ENCODE results near the gene NGF.

The NGF gene

DNA sequence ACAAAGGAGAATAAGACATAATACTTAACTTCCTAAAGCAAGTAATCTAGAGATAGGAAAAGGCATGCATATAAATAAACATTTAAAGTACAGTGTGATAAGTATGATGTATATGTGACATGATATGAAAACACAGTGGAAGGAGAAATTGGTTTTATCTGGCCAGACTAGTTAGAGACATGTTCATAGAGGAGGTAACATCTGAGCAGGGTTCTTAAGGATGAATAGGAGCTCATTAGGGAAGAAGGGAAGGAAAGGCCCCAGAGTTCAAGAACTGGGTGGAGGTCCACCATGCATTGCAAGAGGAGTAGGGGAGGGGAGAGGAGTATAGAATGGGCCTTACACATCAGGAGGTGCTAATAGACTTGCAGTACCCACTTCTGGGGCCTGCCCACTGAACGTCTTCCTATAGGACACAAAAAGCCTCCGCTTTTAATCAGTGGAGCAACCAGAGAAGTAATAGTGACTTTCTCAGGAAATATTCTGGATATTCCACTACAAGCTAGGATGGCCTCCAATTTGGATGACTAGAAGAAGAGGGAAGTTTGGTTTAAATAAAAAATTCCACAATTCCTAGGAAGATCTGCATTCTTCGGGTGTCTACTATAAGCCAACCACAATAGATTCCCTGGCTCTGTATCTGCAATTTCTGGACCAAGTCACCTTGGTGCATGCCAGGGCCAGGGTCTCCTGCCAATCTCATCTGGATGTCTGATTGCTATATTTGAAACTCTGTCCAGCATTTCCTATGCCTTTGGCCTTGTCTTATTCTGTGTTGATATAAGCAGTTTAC lies 41.9 kb downstream of the NGF start:
- Mint-ChIP-seq H3K27me3 (peaks cover 14 to 26% of the 10 kb centered on the region in 2 donors), H3K9me3 (no peaks in the 10 kb centered on the region), H3K4me3 (no peak overlapping the region), H3K4me1 (ENCODE audit: low read depth in 2 of 2) (no peaks in the 10 kb centered on the region), H3K36me3 (ENCODE audit: insufficient read depth) (peaks cover 3% of the 10 kb centered on the region), H3K27ac (no peak overlapping the region)
- ATAC-seq (replicated peaks) (no peak), DNase-seq (no peak)

DNA sequence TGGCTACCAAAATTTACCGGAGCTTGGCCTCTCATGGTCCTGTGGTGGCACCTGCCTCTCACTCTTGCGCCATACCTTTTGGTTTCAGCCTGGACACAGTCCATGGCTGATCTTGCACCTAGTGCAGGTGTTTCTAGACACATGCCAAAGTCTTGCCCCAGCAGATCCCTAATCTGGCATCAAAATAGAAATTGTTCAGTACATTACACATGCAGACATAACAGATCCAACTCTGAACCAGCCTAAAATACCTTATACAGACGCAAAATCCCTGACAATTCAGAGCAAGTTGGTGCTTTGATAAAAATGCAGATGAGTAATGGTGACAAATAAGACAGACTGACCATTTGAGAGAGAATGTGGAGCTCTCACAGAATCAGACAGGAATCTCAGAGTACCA lies 44.1 kb downstream of the NGF start:
- DNase-seq = no peak
- Mint-ChIP-seq H3K27me3 (peaks cover 14 to 38% of the 10 kb centered on the region in 2 donors), H3K36me3 (ENCODE audit: insufficient read depth) (peaks cover 3% of the 10 kb centered on the region), H3K4me1 (ENCODE audit: low read depth in 2 of 2) (no peaks in the 10 kb centered on the region), H3K9me3 (no peaks in the 10 kb centered on the region), H3K27ac (no peak overlapping the region), H3K4me3 (no peak overlapping the region)
- ATAC-seq (replicated peaks) = no peak

DNA sequence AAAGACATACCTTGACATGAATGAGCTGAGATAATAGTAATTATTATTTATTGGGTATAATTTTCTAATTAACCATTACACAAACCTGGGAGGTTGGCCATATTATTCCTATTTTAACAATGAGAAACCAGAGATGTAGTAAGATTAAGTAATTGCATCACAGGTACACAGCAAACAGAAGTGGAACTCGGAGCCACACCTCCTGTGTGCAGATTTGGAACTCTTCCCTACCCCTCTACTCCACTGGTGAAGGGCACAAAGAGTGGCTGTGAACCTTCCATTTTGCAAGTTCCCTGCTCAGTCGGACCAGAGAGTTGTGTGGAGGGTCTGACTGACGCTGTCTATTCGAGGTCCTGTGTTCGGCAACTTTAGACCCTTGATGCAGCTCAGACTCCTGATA lies 45.0 kb downstream of the NGF start:
- DNase-seq (no peak), ATAC-seq (replicated peaks) (no peak)
- Mint-ChIP-seq H3K27me3 (peaks cover 14 to 35% of the 10 kb centered on the region in 2 donors), H3K27ac (no peak overlapping the region), H3K36me3 (ENCODE audit: insufficient read depth) (peaks cover 3% of the 10 kb centered on the region), H3K4me3 (no peak overlapping the region), H3K9me3 (no peaks in the 10 kb centered on the region), H3K4me1 (ENCODE audit: low read depth in 2 of 2) (no peaks in the 10 kb centered on the region)

DNA sequence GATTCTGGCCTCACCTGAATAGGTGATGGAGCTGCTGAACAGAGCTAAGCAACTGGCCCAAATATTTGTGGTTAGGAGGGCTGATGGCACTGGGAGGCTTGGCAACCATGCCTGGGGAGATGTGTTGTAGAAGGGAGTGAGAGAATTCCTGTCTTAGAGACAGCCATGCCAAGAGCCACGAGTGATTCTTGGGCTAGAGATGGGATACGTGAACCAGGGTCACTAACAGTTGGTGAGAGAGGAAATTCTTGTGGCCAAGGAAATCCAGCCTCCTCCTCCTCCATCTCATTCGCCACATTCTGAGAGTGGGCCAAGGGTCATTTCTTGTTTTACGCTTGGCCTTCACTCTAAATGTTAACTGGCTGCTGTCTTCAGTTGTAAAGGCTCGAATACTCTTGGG lies 46.3 kb downstream of the NGF start:
- Mint-ChIP-seq H3K4me3 (no peak overlapping the region), H3K4me1 (ENCODE audit: low read depth in 2 of 2) (no peaks in the 10 kb centered on the region), H3K27ac (no peak overlapping the region), H3K9me3 (no peaks in the 10 kb centered on the region), H3K36me3 (ENCODE audit: insufficient read depth) (no peaks in the 10 kb centered on the region), H3K27me3 (peaks cover 14 to 25% of the 10 kb centered on the region in 2 donors)
- DNase-seq (no peak), ATAC-seq (replicated peaks) (no peak)

DNA sequence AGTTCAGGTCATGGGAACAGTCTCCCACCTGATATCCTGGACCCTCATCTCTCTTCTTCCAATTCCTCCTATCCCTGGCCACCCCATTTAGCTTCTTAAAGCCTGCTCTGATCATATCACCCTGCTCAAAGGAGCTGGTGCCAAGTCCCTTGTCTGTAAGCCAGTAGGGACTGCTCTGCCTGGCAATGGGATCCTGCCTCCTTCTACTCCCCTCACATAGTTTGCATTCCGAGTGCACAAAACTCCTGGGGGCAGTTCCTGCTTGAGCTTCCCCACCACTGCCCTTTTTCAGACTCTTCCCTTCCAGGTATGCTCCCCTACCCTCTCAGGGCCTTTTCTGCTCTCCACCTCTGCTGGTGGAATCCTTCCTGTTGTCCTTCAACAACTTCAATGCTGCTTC lies 48.1 kb downstream of the NGF start:
- ATAC-seq (replicated peaks) = no peak
- no peak for DNase-seq
- H3K27me3 Mint-ChIP-seq = peaks cover 14 to 20% of the 10 kb centered on the region in 2 donors
- H3K9me3 Mint-ChIP-seq = no peaks in the 10 kb centered on the region
- no peaks in the 10 kb centered on the region for H3K36me3 Mint-ChIP-seq (ENCODE audit: insufficient read depth)
- H3K4me1 Mint-ChIP-seq (ENCODE audit: low read depth in 2 of 2) = no peaks in the 10 kb centered on the region
- no peak overlapping the region for H3K27ac Mint-ChIP-seq
- H3K4me3 Mint-ChIP-seq = no peak overlapping the region

DNA sequence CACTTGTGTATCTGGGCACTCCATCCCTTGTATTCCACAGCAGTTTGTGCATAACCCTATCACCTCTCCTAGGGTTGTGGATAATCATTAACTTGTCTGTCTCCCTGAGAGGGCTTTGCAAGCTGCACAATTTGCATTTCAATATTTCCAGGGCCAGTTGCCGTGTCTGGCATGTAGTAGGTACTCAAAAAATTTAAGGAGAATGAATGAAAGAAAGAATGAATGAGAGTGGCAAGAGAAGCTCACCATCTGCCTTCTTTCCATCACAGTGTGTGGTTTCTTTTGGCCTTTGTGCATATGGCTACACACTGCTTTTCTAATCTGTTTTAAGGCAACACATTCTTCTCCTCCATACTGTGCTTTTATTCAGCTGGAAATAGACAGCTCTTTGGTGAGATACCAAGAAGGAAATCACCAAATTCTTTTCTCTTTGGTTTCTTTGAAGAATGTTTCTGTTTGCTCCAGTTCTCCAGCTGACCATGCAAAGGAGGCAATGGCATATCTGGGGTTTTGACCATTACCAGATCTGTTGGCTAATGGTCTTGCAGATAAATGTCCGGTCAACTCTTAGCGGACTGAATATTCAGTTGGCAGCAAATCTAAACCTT lies 49.4 kb downstream of the NGF start:
- ATAC-seq (replicated peaks) (no peak), DNase-seq (no peak)
- H3K9me3 Mint-ChIP-seq = no peaks in the 10 kb centered on the region
- H3K27me3 Mint-ChIP-seq = peaks cover 8 to 13% of the 10 kb centered on the region in 2 donors
- no peaks in the 10 kb centered on the region for H3K4me1 Mint-ChIP-seq (ENCODE audit: low read depth in 2 of 2)
- no peak overlapping the region for H3K4me3 Mint-ChIP-seq
- no peaks in the 10 kb centered on the region for H3K36me3 Mint-ChIP-seq (ENCODE audit: insufficient read depth)
- H3K27ac Mint-ChIP-seq = no peak overlapping the region

DNA sequence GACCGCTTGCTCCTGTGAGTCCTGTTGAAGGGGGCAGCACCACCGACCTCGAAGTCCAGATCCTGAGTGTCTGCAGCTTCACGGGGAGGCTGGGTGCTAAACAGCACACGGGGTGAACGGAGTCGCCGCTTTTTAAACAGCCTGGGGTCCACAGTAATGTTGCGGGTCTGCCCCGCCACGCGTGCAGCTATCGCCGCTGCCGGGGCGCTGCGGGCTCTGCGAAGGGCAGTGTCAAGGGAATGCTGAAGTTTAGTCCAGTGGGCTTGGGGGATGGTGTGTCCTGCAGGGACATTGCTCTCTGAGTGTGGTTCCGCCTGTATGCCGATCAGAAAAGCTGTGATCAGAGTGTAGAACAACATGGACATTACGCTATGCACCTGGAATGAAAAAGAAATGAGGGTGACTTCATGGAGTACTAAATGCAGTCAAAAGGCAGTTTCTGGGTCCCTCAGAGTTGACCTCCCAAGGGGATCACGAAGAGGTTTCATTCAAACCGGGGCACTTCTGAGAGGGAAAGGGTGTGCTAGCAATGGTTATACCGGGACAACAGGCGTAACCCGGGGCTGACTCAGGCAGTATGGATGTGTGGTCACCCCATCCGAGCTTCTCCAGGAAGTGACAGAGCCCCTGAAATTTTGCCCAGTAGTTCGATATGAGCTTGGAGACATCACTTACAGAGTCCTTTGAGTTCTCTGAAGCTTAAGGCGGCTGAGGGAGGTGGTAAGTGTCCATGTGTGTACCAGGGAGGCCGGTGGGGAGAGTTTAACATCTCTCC lies 51.4 kb downstream of the NGF start:
- no peak overlapping the region for H3K4me3 Mint-ChIP-seq
- no peaks in the 10 kb centered on the region for H3K9me3 Mint-ChIP-seq
- no peaks in the 10 kb centered on the region for H3K4me1 Mint-ChIP-seq (ENCODE audit: low read depth in 2 of 2)
- H3K36me3 Mint-ChIP-seq (ENCODE audit: insufficient read depth) = no peaks in the 10 kb centered on the region
- peaks cover 4 to 13% of the 10 kb centered on the region in 2 donors for H3K27me3 Mint-ChIP-seq
- no peak for DNase-seq
- H3K27ac Mint-ChIP-seq = no peak overlapping the region
- ATAC-seq (replicated peaks) = no peak

DNA sequence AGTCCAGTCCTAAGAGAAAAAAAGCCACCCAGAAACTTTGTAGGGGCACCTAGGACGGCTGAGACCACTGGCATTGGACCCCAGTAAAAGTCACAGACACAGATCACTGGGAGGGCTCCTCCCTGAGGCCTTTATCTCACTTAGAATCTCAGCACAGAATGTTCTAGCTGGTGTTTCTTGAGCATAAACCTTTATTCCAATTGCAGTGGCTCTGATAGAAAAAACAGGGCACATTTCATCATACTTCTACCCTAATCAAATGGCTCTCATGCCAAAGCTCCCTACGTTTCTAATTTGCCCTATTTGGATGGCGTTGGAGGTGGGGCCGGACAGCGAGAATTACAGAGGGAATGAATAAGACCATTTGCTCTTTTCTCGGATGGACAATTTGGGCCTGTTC lies 53.8 kb downstream of the NGF start:
- Mint-ChIP-seq H3K36me3 (ENCODE audit: insufficient read depth) (no peaks in the 10 kb centered on the region), H3K4me1 (ENCODE audit: low read depth in 2 of 2) (no peaks in the 10 kb centered on the region), H3K27ac (no peak overlapping the region), H3K4me3 (no peak overlapping the region), H3K27me3 (peaks cover 0 to under 1% of the 10 kb centered on the region in 2 donors), H3K9me3 (no peaks in the 10 kb centered on the region)
- ATAC-seq (replicated peaks) (no peak), DNase-seq (no peak)

DNA sequence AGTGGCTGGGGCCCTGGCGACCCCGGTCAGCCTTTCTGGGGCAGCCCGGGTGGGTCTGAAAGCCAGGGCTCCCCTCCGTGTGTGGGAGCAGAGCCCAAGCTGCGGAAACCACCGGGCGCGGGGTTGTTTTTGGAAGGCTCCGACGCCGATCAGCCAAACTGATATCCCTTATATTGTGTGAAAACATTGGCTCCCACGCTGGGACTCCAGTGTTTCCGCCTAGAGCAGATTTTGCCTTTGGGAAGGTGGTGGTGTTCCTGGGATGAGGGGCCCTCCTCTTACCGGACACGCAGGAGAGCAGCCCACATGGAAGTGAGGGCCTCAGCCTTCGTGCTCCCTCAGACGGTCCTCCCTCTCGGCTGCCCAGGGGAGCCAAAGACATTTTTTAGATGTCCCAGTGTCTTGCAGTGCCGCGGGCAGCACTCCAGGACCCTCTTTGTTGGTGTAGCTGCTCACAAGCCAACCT lies 54.3 kb downstream of the NGF start:
- ATAC-seq (replicated peaks) (no peak), DNase-seq (no peak)
- Mint-ChIP-seq H3K36me3 (ENCODE audit: insufficient read depth) (no peaks in the 10 kb centered on the region), H3K4me3 (no peak overlapping the region), H3K4me1 (ENCODE audit: low read depth in 2 of 2) (no peaks in the 10 kb centered on the region), H3K9me3 (no peaks in the 10 kb centered on the region), H3K27me3 (no peaks in the 10 kb centered on the region), H3K27ac (no peak overlapping the region)

DNA sequence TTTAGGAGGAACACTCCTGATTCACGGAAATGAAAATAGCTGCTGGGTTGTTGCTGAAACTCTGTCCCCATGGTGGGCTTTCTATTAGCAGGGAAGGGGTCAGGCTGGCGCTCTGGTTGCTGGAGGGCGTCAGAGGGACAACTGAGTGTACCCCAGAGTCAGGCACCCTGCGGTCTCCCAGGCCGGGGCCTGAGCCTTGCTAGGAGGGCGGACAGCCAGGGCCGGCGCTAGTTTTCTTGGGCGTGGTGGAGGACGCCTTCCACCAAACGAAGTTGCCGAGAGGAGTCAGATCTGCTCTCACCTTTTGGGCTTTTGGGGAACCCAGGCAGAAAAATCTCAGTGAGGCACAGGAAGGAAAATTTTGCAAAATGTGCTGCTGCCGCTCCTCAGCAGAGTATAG lies 54.8 kb downstream of the NGF start:
- Mint-ChIP-seq H3K4me1 (ENCODE audit: low read depth in 2 of 2) (no peaks in the 10 kb centered on the region), H3K27ac (no peak overlapping the region), H3K27me3 (no peaks in the 10 kb centered on the region), H3K9me3 (no peaks in the 10 kb centered on the region), H3K36me3 (ENCODE audit: insufficient read depth) (no peaks in the 10 kb centered on the region), H3K4me3 (no peak overlapping the region)
- ATAC-seq (replicated peaks) (no peak), DNase-seq (no peak)

DNA sequence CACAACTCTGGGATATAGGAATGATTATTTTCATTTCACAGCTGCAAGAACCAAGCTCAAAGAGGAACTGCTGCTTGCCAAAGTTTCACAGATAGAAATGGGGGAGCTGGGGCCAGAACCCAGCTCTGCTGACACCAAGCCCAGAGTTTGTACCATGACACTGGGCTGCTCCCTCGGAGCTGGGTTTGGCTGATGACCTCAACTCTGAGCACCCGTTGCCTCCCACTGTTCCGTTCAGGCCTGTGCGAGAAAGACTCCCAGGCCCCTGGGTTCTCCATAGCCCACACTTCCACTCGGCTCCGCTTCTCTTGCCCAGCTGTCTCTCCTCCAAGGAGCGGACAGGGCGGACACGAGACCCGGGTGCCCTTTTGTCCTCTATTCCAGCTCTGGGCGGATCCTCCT lies 55.2 kb downstream of the NGF start:
- H3K4me3 Mint-ChIP-seq = no peak overlapping the region
- H3K27me3 Mint-ChIP-seq = no peaks in the 10 kb centered on the region
- DNase-seq = no peak
- no peak overlapping the region for H3K27ac Mint-ChIP-seq
- no peak for ATAC-seq (replicated peaks)
- no peaks in the 10 kb centered on the region for H3K4me1 Mint-ChIP-seq (ENCODE audit: low read depth in 2 of 2)
- H3K36me3 Mint-ChIP-seq (ENCODE audit: insufficient read depth) = no peaks in the 10 kb centered on the region
- no peaks in the 10 kb centered on the region for H3K9me3 Mint-ChIP-seq

DNA sequence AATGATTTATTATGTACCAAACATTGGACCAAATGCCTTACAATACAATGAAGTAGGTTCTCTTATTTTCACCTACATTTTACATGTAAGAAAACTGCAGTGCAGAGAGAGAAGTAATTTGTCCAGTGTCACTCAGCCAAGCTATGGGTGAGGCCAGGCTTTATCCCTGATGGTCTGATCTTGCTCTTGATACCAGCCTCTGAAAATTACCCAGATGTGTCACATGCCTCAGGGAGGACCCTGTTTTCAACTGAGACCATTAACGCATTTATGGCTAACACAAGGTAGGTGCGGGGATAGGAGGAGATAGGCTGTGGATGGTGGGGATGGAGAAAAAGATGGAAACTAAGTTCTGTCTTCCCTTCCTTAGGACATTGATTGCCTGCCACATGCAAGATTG lies 56.9 kb downstream of the NGF start:
- Mint-ChIP-seq H3K4me3 (no peak overlapping the region), H3K36me3 (ENCODE audit: insufficient read depth) (no peaks in the 10 kb centered on the region), H3K27ac (no peak overlapping the region), H3K4me1 (ENCODE audit: low read depth in 2 of 2) (no peaks in the 10 kb centered on the region), H3K9me3 (no peaks in the 10 kb centered on the region), H3K27me3 (no peaks in the 10 kb centered on the region)
- no peak for ATAC-seq (replicated peaks)
- no peak for DNase-seq

DNA sequence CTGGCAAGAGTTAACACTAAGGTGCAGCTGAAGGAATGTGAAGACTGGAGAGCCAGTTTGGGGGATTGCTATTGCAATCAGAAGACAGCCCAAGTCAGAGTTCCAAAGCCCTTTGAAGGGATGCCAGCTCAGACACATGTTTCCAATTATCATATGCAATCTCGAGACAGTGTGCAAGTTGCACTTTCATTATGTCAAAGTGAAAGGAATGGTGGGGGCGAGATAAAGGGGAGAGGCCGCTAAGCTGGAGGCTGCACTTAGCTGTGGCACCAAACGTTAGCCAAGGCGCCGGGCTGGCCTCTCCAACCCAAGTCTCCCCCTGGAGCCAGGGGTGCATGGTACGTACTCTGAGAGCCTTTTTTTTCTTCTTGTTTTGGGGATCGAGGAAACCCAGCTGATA lies 58.0 kb downstream of the NGF start:
- no peak overlapping the region for H3K27ac Mint-ChIP-seq
- ATAC-seq (replicated peaks) (no peak), DNase-seq (no peak)
- H3K4me1 Mint-ChIP-seq (ENCODE audit: low read depth in 2 of 2) = no peaks in the 10 kb centered on the region
- peaks cover 2 to 6% of the 10 kb centered on the region in 2 donors for H3K27me3 Mint-ChIP-seq
- no peak overlapping the region for H3K4me3 Mint-ChIP-seq
- no peaks in the 10 kb centered on the region for H3K36me3 Mint-ChIP-seq (ENCODE audit: insufficient read depth)
- no peaks in the 10 kb centered on the region for H3K9me3 Mint-ChIP-seq

DNA sequence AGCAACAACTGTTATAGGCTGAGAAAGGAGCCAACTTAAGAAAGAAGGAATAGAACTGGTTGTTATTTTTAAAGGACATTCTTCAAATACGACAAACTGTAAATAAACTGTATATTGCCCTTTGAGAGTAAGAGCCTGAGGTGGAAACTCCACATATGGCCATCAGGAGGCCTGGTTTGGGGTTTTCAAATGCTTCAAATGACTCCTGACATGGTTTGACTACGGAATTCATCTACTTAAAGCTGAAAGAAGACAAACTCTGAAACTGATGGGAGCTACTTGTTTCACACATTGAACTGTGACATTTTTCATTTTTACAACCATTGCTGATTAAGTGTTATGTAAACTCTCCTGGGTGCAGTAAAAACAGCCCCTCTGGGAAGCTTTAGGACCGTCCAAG lies 59.8 kb downstream of the NGF start:
- Mint-ChIP-seq H3K36me3 (ENCODE audit: insufficient read depth) (no peaks in the 10 kb centered on the region), H3K4me3 (no peak overlapping the region), H3K27ac (no peak overlapping the region), H3K27me3 (peaks cover 17 to 20% of the 10 kb centered on the region in 2 donors), H3K9me3 (no peaks in the 10 kb centered on the region), H3K4me1 (ENCODE audit: low read depth in 2 of 2) (no peaks in the 10 kb centered on the region)
- no peak for DNase-seq
- ATAC-seq (replicated peaks) = no peak
